HepG2 (cell line): ENCODE measurements around the gene P2RX1. TPM values are rescaled to one million over a fixed set of nuclear protein-coding genes. Genes with fewer than 3 reads are reported as not detected.

ENCODE experiments used
- ATAC-seq: fragments of 200-7000 bp; cut with Tn5 transposase; 3 replicates; pipeline ENCODE4 v1.9.1; 2020; ENCODE audit warnings: mild to moderate bottlenecking, moderate library complexity
- BruUV-seq: library from RNA; stranded (reverse); fragments of 400-500 nt; replicated peaks from 2 replicates; lab custom pipeline; 2021; lab: Mats Ljungman, UMichigan
- CTCF ChIA-PET: fragments of 300-600 bp; formaldehyde crosslinking; extraction: SDS; loops from one replicate; lab custom pipeline; 2021; ENCODE audit warnings: low total read pairs, inconsistent platforms, low intra/inter-chr PET ratio; lab: Yijun Ruan, JAX
- POLR2A ChIA-PET: fragments of 350-600 bp; sonication (Branson Sonifier 250); formaldehyde crosslinking; loops from one replicate; lab custom pipeline; 2020; ENCODE audit warnings: antibody characterized with exemption, inconsistent platforms; lab: Yijun Ruan, JAX
- DNase-seq: peaks from one replicate; pipeline ENCODE4 v3.0.0-alpha.2; 2015; ENCODE audit warnings: low spot score
- FAIRE-seq: peaks from 3 replicates; lab custom pipeline; 2011; peaks lifted over from hg19 to GRCh38; lab: Jason Lieb, UNC
- H2AFZ ChIP-seq: one replicate; pipeline ENCODE4 v1.6.1; 2011; ENCODE audit warnings: low read length, inconsistent platforms
- H3K27ac ChIP-seq: fragments of 300-600 bp; 3 replicates; pipeline ENCODE4 v1.8.0; 2011; ENCODE audit warnings: mixed run types, mild to moderate bottlenecking, mixed read lengths, low read length, inconsistent platforms; ENCODE audit not compliant: insufficient read depth; ENCODE audit errors: extremely low read length
- H3K27me3 ChIP-seq, 2 experiments: fragments of 200-600 bp in 1 of 2; 2 replicates in 1 of 2; 3 replicates in 1 of 2; pipeline versions ENCODE4 v1.6.0 to v1.8.0; 2011; ENCODE audit warnings: low read length in 2 of 2, mild to moderate bottlenecking in 2 of 2, moderate library complexity in 2 of 2, inconsistent platforms in 1 of 2; ENCODE audit not compliant: insufficient read depth in 2 of 2, control insufficient read depth in 1 of 2
- H3K36me3 ChIP-seq, 2 experiments: fragments of 200-600 bp in 1 of 2; replicated peaks in 1 of 2; 2 replicates in 1 of 2; 3 replicates in 1 of 2; pipeline versions ENCODE4 v1.5.1 to v1.8.0; 2011; ENCODE audit warnings: low read length in 2 of 2, inconsistent platforms in 1 of 2; ENCODE audit not compliant: insufficient read depth in 2 of 2, control insufficient read depth in 1 of 2
- H3K4me1 ChIP-seq: 2 replicates; pipeline ENCODE4 v1.5.1; 2012; ENCODE audit warnings: low read length, inconsistent platforms; ENCODE audit not compliant: insufficient read depth
- H3K4me2 ChIP-seq: 2 replicates; pipeline ENCODE4 v1.6.0; 2011; ENCODE audit warnings: low read depth, low read length, inconsistent platforms
- H3K4me3 ChIP-seq, 3 experiments: fragments of 200-600 bp in 1 of 3; sonication (generic), shearing (Covaris generic) in 1 of 3; replicated peaks in 1 of 3; 2 replicates each; pipeline ENCODE4 v1.5.1; 2011 to 2016; ENCODE audit warnings: low read length in 3 of 3, inconsistent platforms in 2 of 3, low read depth in 2 of 3, mild to moderate bottlenecking in 2 of 3, control low read depth in 1 of 3, mixed read lengths in 1 of 3; ENCODE audit not compliant: insufficient read depth in 1 of 3
- H3K79me2 ChIP-seq: one replicate; pipeline ENCODE4 v1.6.1; 2011; ENCODE audit warnings: low read length, inconsistent platforms; ENCODE audit not compliant: insufficient read depth
- H3K9ac ChIP-seq: 2 replicates; pipeline ENCODE4 v1.6.0; 2011; ENCODE audit warnings: mild to moderate bottlenecking, low read depth, low read length, inconsistent platforms; ENCODE audit not compliant: insufficient read depth
- H3K9me3 ChIP-seq: 2 replicates; pipeline ENCODE4 v1.5.1; 2012; ENCODE audit warnings: mild to moderate bottlenecking, low read length
- H4K20me1 ChIP-seq: 2 replicates; pipeline ENCODE4 v1.6.0; 2011; ENCODE audit warnings: inconsistent platforms, mild to moderate bottlenecking, low read length, moderate library complexity; ENCODE audit not compliant: insufficient read depth
- ARID2 ChIP-seq: sonication (generic); formaldehyde crosslinking; IDR thresholded peaks from 2 replicates; pipeline ENCODE4 v1.8.1; 2022; ENCODE audit warnings: mild to moderate bottlenecking, missing genetic modification reagents, borderline replicate concordance
- DNMT3B ChIP-seq: conservative IDR thresholded peaks from 2 replicates; pipeline ENCODE4 v1.6.1; 2016; ENCODE audit warnings: missing biosample characterization, control low read depth
- HNRNPUL1 ChIP-seq: fragments of 200-400 bp; formaldehyde crosslinking; IDR thresholded peaks from 2 replicates; pipeline ENCODE4 v1.6.1; 2017; ENCODE audit warnings: low read depth, mild to moderate bottlenecking, low read length, moderate library complexity
- MIXL1 ChIP-seq: IDR thresholded peaks from 2 replicates; pipeline ENCODE4 v1.6.1; 2016
- MYNN ChIP-seq: sonication (generic); formaldehyde crosslinking; IDR thresholded peaks from 2 replicates; pipeline ENCODE4 v1.4.0; 2020; ENCODE audit warnings: mild to moderate bottlenecking, low read depth, missing genetic modification reagents
- NONO ChIP-seq, 2 experiments: fragments of 450-650 bp in 1 of 2; sonication (generic) in 1 of 2; formaldehyde crosslinking in 1 of 2; IDR thresholded peaks in 1 of 2; conservative IDR thresholded peaks in 1 of 2; 2 replicates each; pipeline versions ENCODE4 v1.6.1 to v1.8.0; 2017 to 2022; ENCODE audit warnings: mild to moderate bottlenecking in 1 of 2, missing genetic modification reagents in 1 of 2, moderate library complexity in 1 of 2
- PBX2 ChIP-seq: IDR thresholded peaks from 2 replicates; pipeline ENCODE4 v1.6.1; 2016; ENCODE audit warnings: control low read depth
- PRPF4 ChIP-seq: fragments of 200-400 bp; formaldehyde crosslinking; IDR thresholded peaks from 2 replicates; pipeline ENCODE4 v1.6.1; 2016; ENCODE audit warnings: low read length, low read depth; ENCODE audit not compliant: poor library complexity, severe bottlenecking
- RAD51 ChIP-seq: fragments of 450-650 bp; IDR thresholded peaks from 2 replicates; pipeline ENCODE4 v1.6.1; 2016; ENCODE audit warnings: borderline replicate concordance
- ZBTB42 ChIP-seq: sonication (generic); formaldehyde crosslinking; IDR thresholded peaks from 2 replicates; pipeline ENCODE4 v1.5.0; 2020; ENCODE audit warnings: mild to moderate bottlenecking, missing genetic modification reagents
- ZFYVE20 ChIP-seq: sonication (generic); formaldehyde crosslinking; IDR thresholded peaks from 2 replicates; pipeline ENCODE4 v1.8.0; 2023; ENCODE audit warnings: low read depth, mild to moderate bottlenecking, moderate library complexity, missing genetic modification reagents, borderline replicate concordance
- ZNF276 ChIP-seq: sonication (generic); formaldehyde crosslinking; IDR thresholded peaks from 2 replicates; pipeline ENCODE4 v1.4.0; 2020; ENCODE audit warnings: mild to moderate bottlenecking, low read depth, missing genetic modification reagents
- ZNF281 ChIP-seq: sonication (generic); formaldehyde crosslinking; IDR thresholded peaks from 2 replicates; pipeline ENCODE4 v1.4.0; 2020; ENCODE audit warnings: missing genetic modification reagents, borderline replicate concordance
- ZNF292 ChIP-seq: sonication (generic); formaldehyde crosslinking; IDR thresholded peaks from 2 replicates; pipeline ENCODE4 v1.8.1; 2022; ENCODE audit warnings: mild to moderate bottlenecking, low read depth, missing genetic modification reagents, borderline replicate concordance
- ZNF749 ChIP-seq: sonication (generic); formaldehyde crosslinking; IDR thresholded peaks from 2 replicates; pipeline ENCODE4 v1.8.0; 2022; ENCODE audit warnings: mild to moderate bottlenecking, missing genetic modification reagents, moderate library complexity, borderline replicate concordance
- WGBS: methylation state at CpG from one replicate; pipeline ENCODE4 v1.1.6; 2017; ENCODE audit warnings: low lambda C conversion rate; 5-methylcytosine and 5-hydroxymethylcytosine counted together
- in situ Hi-C: cut with HindIII; loops from 2 replicates; pipeline ENCODE4 v1.10.0; 2017; ENCODE audit warnings: low pct_unique_long_range_greater_than_20kb; ENCODE audit not compliant: extremely low pct_ligation_motif_present
- intact Hi-C: fragments of 100-400 bp; cut with micrococcal nuclease; formaldehyde crosslinking; loops from one replicate; pipeline ENCODE4 v1.10.0; 2022; ENCODE audit not compliant: unreplicated experiment
- polyA plus RNA-seq, 8 experiments: library from polyadenylated mRNA; depleted of rRNA in 3 of 8; stranded (reverse) in 7 of 8; unstranded in 1 of 8; fragments of >200 nt; fragmentation: Illumina TruSeq in 4 of 8; extraction: Trizol in 4 of 8; gene quantifications; 2 replicates each; pipeline versions ENCODE4 v1.2.1 to v1.2.3, GENCODE V29; 2011 to 2016; ENCODE audit warnings: low read depth in 4 of 8, missing spikeins in 1 of 8, mixed read lengths in 1 of 8; ENCODE audit not compliant: insufficient read depth in 1 of 8
- total RNA-seq, 5 experiments: library from RNA; depleted of rRNA; stranded (reverse); fragments of >200 nt; fragmentation: Illumina TruSeq; extraction: Trizol; gene quantifications; 2 replicates each; pipeline ENCODE4 v1.2.3, GENCODE V29; 2016; ENCODE audit warnings: low read depth in 1 of 5

P2RX1 gene
- total and polyA plus RNA-seq, 2 of the 13 experiments (the other 11 are each of a cell fraction or from before 2014, with no cell fraction given) = 0.04 to 0.50 TPM

- CTCF ChIA-PET = no interaction called here
- H3K4me1 ChIP-seq = peaks cover 25% of the 10 kb centered on the region
- POLR2A ChIA-PET = interaction anchor here (1.7 kb wide), 1 partner anchor 45 kb away, joined by 3 read pairs; no protein-coding TSS in a partner anchor
- H3K27me3 ChIP-seq = no peaks in the 10 kb centered on the region
- H3K79me2 ChIP-seq = no peaks in the 10 kb centered on the region
- no peak for DNase-seq
- in situ Hi-C loops = no loop called here
- H3K4me2 ChIP-seq = no peak overlapping the region
- no peak for ATAC-seq
- H3K27ac ChIP-seq = no peak overlapping the region
- no peaks in the 10 kb centered on the region for H3K9me3 ChIP-seq
- intact Hi-C loops = no loop called here
- 77% methylated on average over 14 of the region's 22 CpGs for WGBS
- no peak overlapping the region for H3K9ac ChIP-seq
- H3K36me3 ChIP-seq = no peaks in the 10 kb centered on the region
- no peak overlapping the region for H2AFZ ChIP-seq
- no TSS peak for BruUV-seq
- FAIRE-seq = no peak
- H3K4me3 ChIP-seq = no peak overlapping the region
- no peaks in the 10 kb centered on the region for H4K20me1 ChIP-seq
- TF ChIP-seq ZNF281 (CRISPR knock-in tag) (no peak), ZNF276 (no peak), ZNF292 (CRISPR knock-in tag) (no peak), MIXL1 (CRISPR knock-in tag) (no peak), ZNF749 (no peak), RAD51 (no peak), ARID2 (CRISPR knock-in tag) (no peak), ZBTB42 (CRISPR knock-in tag) (no peak), PBX2 (CRISPR knock-in tag) (no peak), MYNN (CRISPR knock-in tag) (no peak), HNRNPUL1 (no peak), NONO (IDR thresholded peaks at IDR 0.05) (no peak), NONO (CRISPR knock-in tag; conservative IDR thresholded peaks at IDR 0.05) (no peak), PRPF4 (no peak), DNMT3B (CRISPR knock-in tag) (no peak), ZFYVE20 (CRISPR knock-in tag) (no peak)
Measured at GRCh38 chr17:3890082-3890877, 26.0 kb downstream of the P2RX1 start.
